H1 (cell line): ENCODE data around the gene ARMH3. TPM values are rescaled to one million over a fixed set of nuclear protein-coding genes. Genes with fewer than 3 reads are reported as not detected.

Experiments
- polyA plus RNA-seq, 7 experiments: library from polyadenylated mRNA; depleted of rRNA in 3 of 7; stranded (reverse) in 5 of 7; unstranded in 2 of 7; fragments of >200 nt in 5 of 7; fragments of 200-250 nt in 2 of 7; gene quantifications; 1 replicate in 5 of 7; 2 replicates in 1 of 7; 4 replicates in 1 of 7; pipeline versions ENCODE4 v1.2.1 to v1.2.3, GENCODE V29; 2011 to 2013; ENCODE audit warnings: missing spikeins in 2 of 7, mixed read lengths in 2 of 7
- total RNA-seq: library from RNA; stranded (reverse); fragmentation: NEBNext Ultra II Directional; extraction: Animal tissue kit (Norgen Biotek cat#: 25700); gene quantifications from 2 replicates; pipeline ENCODE4 v1.2.1, GENCODE V29; 2021
- TF ChIP-seq, protein P1 (sequence below): fragments of 300-600 bp; sonication (generic); IDR thresholded peaks from 2 replicates; pipeline ENCODE4 v1.7.1; 2012; ENCODE audit warnings: low read length, moderate library complexity, mild to moderate bottlenecking, inconsistent platforms; ENCODE audit not compliant: insufficient replicate concordance

The ARMH3 gene
- total and polyA plus RNA-seq, 2 of the 8 experiments (the other 6 are each of a cell fraction or from before 2014, with no cell fraction given): 11.6 to 18.3 TPM

- TF ChIP-seq, protein P1, sequence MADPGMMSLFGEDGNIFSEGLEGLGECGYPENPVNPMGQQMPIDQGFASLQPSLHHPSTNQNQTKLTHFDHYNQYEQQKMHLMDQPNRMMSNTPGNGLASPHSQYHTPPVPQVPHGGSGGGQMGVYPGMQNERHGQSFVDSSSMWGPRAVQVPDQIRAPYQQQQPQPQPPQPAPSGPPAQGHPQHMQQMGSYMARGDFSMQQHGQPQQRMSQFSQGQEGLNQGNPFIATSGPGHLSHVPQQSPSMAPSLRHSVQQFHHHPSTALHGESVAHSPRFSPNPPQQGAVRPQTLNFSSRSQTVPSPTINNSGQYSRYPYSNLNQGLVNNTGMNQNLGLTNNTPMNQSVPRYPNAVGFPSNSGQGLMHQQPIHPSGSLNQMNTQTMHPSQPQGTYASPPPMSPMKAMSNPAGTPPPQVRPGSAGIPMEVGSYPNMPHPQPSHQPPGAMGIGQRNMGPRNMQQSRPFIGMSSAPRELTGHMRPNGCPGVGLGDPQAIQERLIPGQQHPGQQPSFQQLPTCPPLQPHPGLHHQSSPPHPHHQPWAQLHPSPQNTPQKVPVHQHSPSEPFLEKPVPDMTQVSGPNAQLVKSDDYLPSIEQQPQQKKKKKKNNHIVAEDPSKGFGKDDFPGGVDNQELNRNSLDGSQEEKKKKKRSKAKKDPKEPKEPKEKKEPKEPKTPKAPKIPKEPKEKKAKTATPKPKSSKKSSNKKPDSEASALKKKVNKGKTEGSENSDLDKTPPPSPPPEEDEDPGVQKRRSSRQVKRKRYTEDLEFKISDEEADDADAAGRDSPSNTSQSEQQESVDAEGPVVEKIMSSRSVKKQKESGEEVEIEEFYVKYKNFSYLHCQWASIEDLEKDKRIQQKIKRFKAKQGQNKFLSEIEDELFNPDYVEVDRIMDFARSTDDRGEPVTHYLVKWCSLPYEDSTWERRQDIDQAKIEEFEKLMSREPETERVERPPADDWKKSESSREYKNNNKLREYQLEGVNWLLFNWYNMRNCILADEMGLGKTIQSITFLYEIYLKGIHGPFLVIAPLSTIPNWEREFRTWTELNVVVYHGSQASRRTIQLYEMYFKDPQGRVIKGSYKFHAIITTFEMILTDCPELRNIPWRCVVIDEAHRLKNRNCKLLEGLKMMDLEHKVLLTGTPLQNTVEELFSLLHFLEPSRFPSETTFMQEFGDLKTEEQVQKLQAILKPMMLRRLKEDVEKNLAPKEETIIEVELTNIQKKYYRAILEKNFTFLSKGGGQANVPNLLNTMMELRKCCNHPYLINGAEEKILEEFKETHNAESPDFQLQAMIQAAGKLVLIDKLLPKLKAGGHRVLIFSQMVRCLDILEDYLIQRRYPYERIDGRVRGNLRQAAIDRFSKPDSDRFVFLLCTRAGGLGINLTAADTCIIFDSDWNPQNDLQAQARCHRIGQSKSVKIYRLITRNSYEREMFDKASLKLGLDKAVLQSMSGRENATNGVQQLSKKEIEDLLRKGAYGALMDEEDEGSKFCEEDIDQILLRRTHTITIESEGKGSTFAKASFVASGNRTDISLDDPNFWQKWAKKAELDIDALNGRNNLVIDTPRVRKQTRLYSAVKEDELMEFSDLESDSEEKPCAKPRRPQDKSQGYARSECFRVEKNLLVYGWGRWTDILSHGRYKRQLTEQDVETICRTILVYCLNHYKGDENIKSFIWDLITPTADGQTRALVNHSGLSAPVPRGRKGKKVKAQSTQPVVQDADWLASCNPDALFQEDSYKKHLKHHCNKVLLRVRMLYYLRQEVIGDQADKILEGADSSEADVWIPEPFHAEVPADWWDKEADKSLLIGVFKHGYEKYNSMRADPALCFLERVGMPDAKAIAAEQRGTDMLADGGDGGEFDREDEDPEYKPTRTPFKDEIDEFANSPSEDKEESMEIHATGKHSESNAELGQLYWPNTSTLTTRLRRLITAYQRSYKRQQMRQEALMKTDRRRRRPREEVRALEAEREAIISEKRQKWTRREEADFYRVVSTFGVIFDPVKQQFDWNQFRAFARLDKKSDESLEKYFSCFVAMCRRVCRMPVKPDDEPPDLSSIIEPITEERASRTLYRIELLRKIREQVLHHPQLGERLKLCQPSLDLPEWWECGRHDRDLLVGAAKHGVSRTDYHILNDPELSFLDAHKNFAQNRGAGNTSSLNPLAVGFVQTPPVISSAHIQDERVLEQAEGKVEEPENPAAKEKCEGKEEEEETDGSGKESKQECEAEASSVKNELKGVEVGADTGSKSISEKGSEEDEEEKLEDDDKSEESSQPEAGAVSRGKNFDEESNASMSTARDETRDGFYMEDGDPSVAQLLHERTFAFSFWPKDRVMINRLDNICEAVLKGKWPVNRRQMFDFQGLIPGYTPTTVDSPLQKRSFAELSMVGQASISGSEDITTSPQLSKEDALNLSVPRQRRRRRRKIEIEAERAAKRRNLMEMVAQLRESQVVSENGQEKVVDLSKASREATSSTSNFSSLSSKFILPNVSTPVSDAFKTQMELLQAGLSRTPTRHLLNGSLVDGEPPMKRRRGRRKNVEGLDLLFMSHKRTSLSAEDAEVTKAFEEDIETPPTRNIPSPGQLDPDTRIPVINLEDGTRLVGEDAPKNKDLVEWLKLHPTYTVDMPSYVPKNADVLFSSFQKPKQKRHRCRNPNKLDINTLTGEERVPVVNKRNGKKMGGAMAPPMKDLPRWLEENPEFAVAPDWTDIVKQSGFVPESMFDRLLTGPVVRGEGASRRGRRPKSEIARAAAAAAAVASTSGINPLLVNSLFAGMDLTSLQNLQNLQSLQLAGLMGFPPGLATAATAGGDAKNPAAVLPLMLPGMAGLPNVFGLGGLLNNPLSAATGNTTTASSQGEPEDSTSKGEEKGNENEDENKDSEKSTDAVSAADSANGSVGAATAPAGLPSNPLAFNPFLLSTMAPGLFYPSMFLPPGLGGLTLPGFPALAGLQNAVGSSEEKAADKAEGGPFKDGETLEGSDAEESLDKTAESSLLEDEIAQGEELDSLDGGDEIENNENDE: no peak
- TF ChIP-seq, all 59 proteins: peak for 0
These were observed 167.6 kb downstream of the ARMH3 start (continued) for GRCh38 chr10:101888251-101888949.
